ENCODE data around the gene TEX12. TPM values are rescaled to one million over a fixed set of nuclear protein-coding genes. Genes with fewer than 3 reads are reported as not detected.
A peak's percentile ranks its signal among the peaks of the same experiment; 100 is the strongest.
"Not testable (repeated sequence)": the region's sequence is repeated elsewhere in the genome, so short reads cannot be mapped to it uniquely, and the experiment has no call there.

TEX12 gene
- total and polyA plus RNA-seq, 11 donors, result 0.27 to 0.57 (median 0.36) TPM; not detected in 8

DNA sequence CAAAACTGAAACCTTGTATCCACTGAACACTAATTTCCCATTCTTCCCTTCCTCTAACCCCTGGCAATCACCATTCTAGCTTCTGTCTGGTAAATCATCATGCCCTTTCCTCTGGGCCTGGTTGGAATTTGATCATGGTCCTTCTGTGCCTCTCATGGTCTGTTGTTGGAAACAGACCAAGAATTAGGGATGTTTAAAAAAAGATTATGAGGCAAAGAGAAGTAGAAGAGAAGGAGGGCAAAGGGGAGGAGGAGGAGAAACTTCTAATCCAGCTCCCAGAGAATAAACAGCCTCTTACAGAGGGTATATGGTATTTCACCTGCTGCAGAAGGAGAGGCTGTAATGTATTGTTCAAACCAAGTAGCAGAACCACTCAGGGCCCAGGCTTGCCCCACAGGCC, 18.7 kb downstream of the TEX12 start:
- intact Hi-C loops (cut with DNase I), result no loop called here
- TF ChIP-seq, protein P1, sequence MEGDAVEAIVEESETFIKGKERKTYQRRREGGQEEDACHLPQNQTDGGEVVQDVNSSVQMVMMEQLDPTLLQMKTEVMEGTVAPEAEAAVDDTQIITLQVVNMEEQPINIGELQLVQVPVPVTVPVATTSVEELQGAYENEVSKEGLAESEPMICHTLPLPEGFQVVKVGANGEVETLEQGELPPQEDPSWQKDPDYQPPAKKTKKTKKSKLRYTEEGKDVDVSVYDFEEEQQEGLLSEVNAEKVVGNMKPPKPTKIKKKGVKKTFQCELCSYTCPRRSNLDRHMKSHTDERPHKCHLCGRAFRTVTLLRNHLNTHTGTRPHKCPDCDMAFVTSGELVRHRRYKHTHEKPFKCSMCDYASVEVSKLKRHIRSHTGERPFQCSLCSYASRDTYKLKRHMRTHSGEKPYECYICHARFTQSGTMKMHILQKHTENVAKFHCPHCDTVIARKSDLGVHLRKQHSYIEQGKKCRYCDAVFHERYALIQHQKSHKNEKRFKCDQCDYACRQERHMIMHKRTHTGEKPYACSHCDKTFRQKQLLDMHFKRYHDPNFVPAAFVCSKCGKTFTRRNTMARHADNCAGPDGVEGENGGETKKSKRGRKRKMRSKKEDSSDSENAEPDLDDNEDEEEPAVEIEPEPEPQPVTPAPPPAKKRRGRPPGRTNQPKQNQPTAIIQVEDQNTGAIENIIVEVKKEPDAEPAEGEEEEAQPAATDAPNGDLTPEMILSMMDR (IDR thresholded peaks at IDR 0.05), result no peak
- no peak for TF ChIP-seq POLR2A (IDR thresholded peaks at IDR 0.05)
- Histone ChIP-seq H3K27me3 (no peaks in the 10 kb centered on the region), H3K4me1 (peaks cover 0 to 18% (median 2%) of the 10 kb centered on the region in 12 donors), H3K9me3 (no peaks in the 10 kb centered on the region), H3K27ac (peak overlapping the region; percentile 9 to 95 (median 79)), H3K36me3 (no peaks in the 10 kb centered on the region), H3K4me3 (no peak overlapping the region)
- ATAC-seq, result peak; percentile 61 to 87 (median 78)
- DNase-seq, result no peak

DNA sequence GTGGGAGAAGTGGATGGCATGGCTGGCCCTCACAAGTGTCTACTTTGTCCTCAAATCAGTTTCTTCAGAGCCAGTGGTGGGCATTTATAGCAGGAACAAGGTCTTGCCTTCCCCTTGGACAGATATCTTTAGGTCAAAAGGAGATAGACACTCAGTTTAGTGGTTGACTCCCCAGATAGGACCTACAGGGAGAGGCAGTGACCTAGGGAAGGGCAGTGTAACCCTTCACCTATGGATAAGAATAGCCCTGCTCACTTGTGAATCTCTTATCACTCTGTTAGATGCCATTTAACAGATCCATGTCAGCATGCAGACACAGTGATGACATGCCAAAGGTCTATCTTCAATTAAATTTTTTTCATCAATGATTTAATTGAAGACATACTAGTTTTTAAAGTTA, 19.1 kb downstream of the TEX12 start:
- peak overlapping the region; percentile 9 to 95 (median 79) for H3K27ac ChIP-seq
- H3K4me1 ChIP-seq, result peaks cover 0 to 18% (median 2%) of the 10 kb centered on the region in 12 donors
- ATAC-seq (peak in 3 of 4 donors; percentile 33 to 39 (median 38)), DNase-seq (no peak)
- no peaks in the 10 kb centered on the region for H3K36me3 ChIP-seq
- H3K27me3 ChIP-seq, result no peaks in the 10 kb centered on the region
- intact Hi-C loops (cut with DNase I), result no loop called here
- H3K4me3 ChIP-seq, result no peak overlapping the region
- H3K9me3 ChIP-seq, result no peaks in the 10 kb centered on the region
- no peak for TF ChIP-seq POLR2A (IDR thresholded peaks at IDR 0.05)
- TF ChIP-seq, protein P1 (IDR thresholded peaks at IDR 0.05), result no peak

DNA sequence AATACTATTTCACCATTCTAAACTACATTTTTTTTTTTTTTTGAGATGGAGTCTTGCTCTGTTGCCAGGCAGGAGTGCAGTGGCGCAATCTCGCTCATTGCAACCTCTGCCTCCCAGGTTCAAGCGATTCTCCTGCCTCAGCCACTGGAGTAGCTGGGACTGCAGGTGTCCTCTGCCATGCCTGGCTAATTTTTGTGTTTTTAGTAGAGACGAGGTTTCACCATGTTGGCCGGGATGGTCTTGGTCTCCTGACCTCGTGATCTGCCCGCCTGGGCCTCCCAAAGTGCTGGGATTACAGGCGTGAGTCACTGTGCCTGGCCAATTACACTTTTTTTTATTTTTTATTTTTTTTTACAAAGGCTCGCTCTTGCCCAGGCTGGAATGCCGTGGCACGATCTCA, 27.9 kb downstream of the TEX12 start:
- ATAC-seq; H3K9me3 ChIP-seq; intact Hi-C loops (cut with DNase I); DNase-seq; H3K27me3 ChIP-seq; H3K4me1 ChIP-seq; H3K27ac ChIP-seq; H3K4me3 ChIP-seq: not testable (repeated sequence)
- WGBS, 4 donors, result 84 to 88% (median 87%) methylated on average over 11 of the region's 11 CpGs
- peaks cover 0 to 45% (median 15%) of the 10 kb centered on the region in 9 donors for H3K36me3 ChIP-seq

DNA sequence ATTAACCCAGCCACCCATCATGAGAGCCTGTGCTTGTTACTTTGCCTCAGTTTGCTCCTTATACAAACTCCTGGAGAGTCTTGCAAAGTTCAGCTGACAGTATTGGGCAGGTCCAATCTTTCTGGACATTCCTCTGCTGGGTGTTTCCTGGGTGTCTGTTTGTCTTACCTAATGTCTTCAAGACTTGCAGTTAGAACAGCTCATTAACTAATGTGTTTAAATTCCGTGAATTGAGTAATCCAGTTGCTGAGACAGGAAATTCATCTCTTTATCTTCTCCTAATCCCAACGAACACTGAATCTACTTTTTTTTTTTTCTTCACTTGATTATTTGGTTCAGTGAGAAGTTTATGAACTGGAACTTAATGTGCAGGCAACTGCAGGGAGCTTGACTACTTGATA, 28.8 kb downstream of the TEX12 start:
- no peaks in the 10 kb centered on the region for H3K27me3 ChIP-seq
- DNase-seq (no peak), ATAC-seq (no peak)
- peaks cover 0 to 51% (median 16%) of the 10 kb centered on the region in 9 donors for H3K36me3 ChIP-seq
- 44 to 55% (median 52%) methylated on average over 2 of the region's 2 CpGs for WGBS, 4 donors
- no peak overlapping the region for H3K27ac ChIP-seq
- peaks cover 0 to 4% (median 0%) of the 10 kb centered on the region in 12 donors for H3K4me1 ChIP-seq
- no peak for TF ChIP-seq POLR2A (IDR thresholded peaks at IDR 0.05)
- TF ChIP-seq, protein P1 (IDR thresholded peaks at IDR 0.05), result no peak
- H3K4me3 ChIP-seq, result no peak overlapping the region
- no peaks in the 10 kb centered on the region for H3K9me3 ChIP-seq
- intact Hi-C loops (cut with DNase I), result no loop called here

DNA sequence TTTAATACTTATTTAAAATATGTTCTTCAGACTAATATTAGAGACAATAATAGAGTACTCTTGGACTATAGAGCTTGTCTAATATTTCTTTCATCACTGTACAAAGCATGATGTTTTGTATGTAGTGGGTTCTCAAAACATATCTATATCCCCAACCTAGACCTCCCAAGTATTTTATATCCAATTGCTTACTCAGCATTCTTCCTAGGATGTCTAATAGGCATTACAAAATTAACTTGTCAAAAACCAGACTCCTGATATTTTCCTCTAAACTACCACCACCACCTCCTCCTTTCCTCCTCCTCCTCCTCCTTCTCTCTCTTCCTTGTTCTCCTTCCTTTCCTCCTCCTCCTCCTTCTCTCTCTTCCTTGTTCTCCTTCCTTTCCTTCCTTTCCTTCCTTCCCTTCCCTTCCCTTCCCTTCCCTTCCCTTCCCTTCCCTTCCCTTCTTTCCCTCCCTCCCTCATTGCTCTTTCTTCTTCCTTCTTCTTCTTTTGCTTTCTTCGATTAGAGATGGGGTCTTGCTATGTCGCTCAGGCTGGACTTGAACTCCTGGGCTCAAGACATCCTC, 29.4 kb downstream of the TEX12 start:
- Histone ChIP-seq H3K4me1 (peaks cover 0 to 4% (median 0%) of the 10 kb centered on the region in 12 donors), H3K36me3 (peaks cover 0 to 56% (median 20%) of the 10 kb centered on the region in 9 donors), H3K4me3 (no peak overlapping the region), H3K27ac (no peak overlapping the region), H3K9me3 (no peaks in the 10 kb centered on the region), H3K27me3 (no peaks in the 10 kb centered on the region)
- no peak for ATAC-seq
- intact Hi-C loops (cut with DNase I), result no loop called here
- WGBS, 4 donors, result 91 to 97% (median 94%) methylated on average over 2 of the region's 2 CpGs
- no peak for TF ChIP-seq POLR2A (IDR thresholded peaks at IDR 0.05)
- TF ChIP-seq, protein P1 (IDR thresholded peaks at IDR 0.05), result no peak
- no peak for DNase-seq

DNA sequence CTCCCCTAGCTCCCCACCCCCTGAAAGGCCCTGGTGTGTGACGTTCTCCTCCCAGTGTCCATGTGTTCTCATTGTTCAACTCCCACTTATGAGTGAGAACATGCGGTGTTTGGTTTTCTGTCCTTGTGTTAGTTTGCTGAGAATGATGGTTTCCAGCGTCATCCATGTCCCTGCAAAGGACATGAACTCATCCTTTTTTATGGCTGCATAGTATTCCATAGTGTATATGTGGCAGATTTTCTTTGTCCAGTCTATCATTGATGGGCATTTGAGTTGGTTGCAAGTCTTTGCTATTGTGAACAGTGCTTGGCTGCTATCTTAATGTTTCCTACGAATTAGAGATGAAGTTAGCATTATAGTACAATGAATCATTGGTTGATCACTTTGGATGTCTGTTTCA, 31.9 kb downstream of the TEX12 start:
- intact Hi-C loops (cut with DNase I), result not testable (repeated sequence)

More for the DNA sequence above, 31.9 kb downstream of the TEX12 start:
- 86 to 90% (median 87%) methylated on average over 4 of the region's 4 CpGs for WGBS, 4 donors
- H3K9me3 ChIP-seq, H3K27me3 ChIP-seq, DNase-seq, H3K4me3 ChIP-seq, H3K27ac ChIP-seq, ATAC-seq, H3K4me1 ChIP-seq: not testable (repeated sequence)
- H3K36me3 ChIP-seq, result peaks cover 0 to 71% (median 18%) of the 10 kb centered on the region in 9 donors
